Measurements from ENCODE around the gene DVL1.
"Not testable (repeated sequence)": the region's sequence is repeated elsewhere in the genome, so short reads cannot be mapped to it uniquely, and the experiment has no call there.

The DVL1 gene

GRCh38 chr1:1349256-1350012 lies at the start of gene DVL1:
Gene DVL1 (minus strand): TSS chr1:1349418. CDS start chr1:1349065, 353 bp downstream.
- in situ Hi-C loops (cut with HindIII; ENCODE audit: low sequenced_read_pairs): no loop called here

DNA sequence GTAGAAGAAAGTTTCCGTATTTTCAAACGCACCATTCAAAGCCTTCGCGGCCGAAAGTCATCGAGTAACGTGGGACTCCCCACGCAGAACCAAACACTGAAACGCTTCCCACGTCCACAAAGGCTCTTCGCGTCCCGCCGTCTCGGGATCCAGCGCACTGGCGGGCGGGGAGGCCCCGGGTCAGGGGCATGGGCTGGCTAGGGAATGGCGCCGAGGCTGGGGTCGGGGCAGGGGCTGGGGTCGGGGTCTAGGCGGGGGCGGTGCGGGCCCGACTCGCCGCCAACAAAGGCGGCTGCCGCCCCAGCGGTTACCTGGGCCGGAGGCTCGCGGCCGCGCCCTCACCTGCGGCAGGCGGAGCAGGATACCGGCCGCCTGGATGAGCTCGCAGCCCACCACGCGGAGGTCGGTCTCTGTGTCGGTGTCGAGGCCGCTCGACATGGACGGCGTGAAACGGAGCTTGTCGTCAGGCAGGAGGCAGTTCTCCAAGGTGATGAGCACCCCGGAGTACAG lies 49.5 kb upstream of the DVL1 start:
- in situ Hi-C loops (cut with HindIII; ENCODE audit: low sequenced_read_pairs): no loop called here

- in situ Hi-C loops (cut with HindIII; ENCODE audit: low sequenced_read_pairs): no loop called here
These were observed 48.8 kb upstream of the DVL1 start for GRCh38 chr1:1397839-1398523.

DNA sequence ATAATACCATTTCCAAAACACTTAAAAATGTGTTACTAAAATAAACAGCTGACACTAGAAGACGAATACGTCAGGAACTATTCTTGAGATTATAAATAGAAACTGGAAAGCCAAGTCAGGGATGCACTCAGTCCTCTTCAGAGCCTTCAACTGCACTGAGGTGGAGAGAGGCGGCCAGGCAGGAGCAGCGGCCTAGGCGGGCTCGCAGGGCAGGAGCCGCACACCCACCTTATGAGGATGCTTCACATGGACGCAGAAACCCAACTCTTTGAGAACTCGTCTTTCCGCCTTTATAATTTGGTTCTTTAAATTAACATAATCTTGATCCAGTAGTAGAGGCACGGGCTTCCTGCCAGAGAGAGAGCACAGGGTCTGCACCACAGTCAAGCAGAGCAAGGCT lies 45.9 kb upstream of the DVL1 start:
- in situ Hi-C loops (cut with HindIII; ENCODE audit: low sequenced_read_pairs): no loop called here

- in situ Hi-C loops (cut with HindIII; ENCODE audit: low sequenced_read_pairs): no loop called here
These were observed 44.9 kb upstream of the DVL1 start for GRCh38 chr1:1394116-1394515.

- in situ Hi-C loops (cut with HindIII; ENCODE audit: low sequenced_read_pairs): no loop called here
These were observed 44.2 kb upstream of the DVL1 start for GRCh38 chr1:1393428-1393827.

DNA sequence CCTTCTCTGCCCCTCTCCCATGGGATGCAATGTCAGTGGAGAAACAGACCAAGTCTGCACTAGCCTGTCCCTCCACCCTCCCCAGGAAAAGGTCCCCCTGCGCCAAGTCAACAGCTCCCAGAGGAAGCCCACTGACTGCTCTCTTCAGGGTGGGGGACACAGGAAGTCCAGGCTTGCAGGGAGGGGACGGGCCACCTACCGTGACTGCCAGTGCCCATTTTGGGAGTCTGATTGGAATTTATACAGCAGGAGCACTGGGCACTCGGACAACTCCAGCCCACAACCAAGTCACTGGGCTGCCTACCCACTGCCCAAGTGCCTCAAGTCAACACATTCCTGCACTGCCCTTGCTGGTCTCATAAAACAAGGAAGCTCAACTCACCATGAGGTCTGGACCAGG lies 43.8 kb upstream of the DVL1 start:
- in situ Hi-C loops (cut with HindIII; ENCODE audit: low sequenced_read_pairs): no loop called here

- in situ Hi-C loops (cut with HindIII; ENCODE audit: low sequenced_read_pairs): no loop called here
These were observed 42.0 kb upstream of the DVL1 start for GRCh38 chr1:1391225-1391624.

GRCh38 chr1:1390675-1391074 lies 41.5 kb upstream of the DVL1 start:
- in situ Hi-C loops (cut with HindIII; ENCODE audit: low sequenced_read_pairs): no loop called here

- in situ Hi-C loops (cut with HindIII; ENCODE audit: low sequenced_read_pairs): no loop called here
These were observed 38.9 kb upstream of the DVL1 start for GRCh38 chr1:1388078-1388472.

DNA sequence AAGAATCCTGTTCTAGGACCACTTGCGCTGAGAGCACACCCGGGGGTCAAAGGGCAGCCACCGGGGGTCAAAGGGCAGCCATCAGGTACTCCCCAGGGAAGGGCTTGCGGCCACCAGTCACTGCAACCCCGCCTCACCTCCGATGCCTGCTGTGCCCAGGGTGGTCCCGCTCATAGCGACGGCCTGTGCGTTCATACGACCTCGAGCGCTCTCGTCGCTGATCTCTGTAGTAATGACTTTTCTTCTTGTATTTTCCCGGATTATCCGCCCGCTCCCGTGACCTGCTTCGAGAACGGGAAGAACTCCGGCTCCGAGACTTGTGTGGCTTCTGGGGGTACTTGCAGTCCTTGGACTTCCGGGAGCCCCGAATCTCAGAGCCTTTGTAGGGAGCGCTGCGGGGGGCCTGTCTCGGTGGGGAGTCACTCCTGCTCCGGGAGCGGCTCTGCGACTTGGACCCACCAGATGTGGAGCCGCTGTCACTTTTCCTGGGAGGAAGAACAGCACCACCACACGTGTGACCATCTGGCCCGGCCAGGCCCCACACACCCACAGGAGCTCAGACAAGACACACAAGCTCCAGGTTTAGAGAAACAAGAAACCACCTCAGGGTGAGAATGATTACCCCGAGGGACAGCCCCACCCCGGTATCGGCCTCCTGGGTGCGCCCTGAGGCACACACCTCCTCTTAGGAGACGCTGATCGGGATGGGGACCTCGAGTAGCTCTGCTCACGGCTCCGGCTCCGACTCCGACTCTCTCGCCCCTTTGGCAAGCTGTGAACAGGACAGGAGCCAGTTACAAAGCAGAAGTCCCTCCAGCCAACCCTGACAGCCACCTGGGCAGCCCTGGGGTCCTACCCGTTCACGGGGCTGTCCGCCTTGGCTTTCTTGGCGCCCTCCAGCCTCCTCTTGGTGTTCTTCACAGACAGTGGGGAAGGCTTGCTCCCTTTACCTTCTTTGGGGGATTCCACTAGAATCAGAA lies 38.2 kb upstream of the DVL1 start:
- in situ Hi-C loops (cut with HindIII; ENCODE audit: low sequenced_read_pairs): no loop called here

- in situ Hi-C loops (cut with HindIII; ENCODE audit: low sequenced_read_pairs): no loop called here
These were observed 36.7 kb upstream of the DVL1 start for GRCh38 chr1:1385931-1386330.

- in situ Hi-C loops (cut with HindIII; ENCODE audit: low sequenced_read_pairs): not testable (repeated sequence)
These were observed 36.1 kb upstream of the DVL1 start for GRCh38 chr1:1385339-1385738.

- in situ Hi-C loops (cut with HindIII; ENCODE audit: low sequenced_read_pairs): no loop called here
These were observed 32.1 kb upstream of the DVL1 start for GRCh38 chr1:1381294-1381693.

DNA sequence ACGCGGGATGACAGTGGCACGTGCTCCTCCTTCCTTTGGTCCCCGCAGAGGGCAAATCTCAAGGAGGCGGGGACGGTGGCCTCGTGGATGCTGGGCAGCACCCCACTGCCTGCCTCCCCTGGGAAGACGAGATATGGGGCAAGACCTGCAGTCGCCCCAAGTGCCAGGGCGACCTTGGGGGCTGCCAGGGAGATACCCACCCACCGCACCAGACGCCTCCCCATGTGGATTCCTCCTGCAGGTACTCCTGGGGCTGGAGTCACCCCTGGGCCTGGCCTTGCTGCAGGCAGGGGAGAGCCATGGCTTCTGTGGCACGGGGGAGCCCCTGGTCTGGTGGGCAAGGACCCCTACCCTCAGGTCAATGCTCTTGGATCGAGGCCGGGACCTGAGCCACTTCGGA lies 31.6 kb upstream of the DVL1 start:
- in situ Hi-C loops (cut with HindIII; ENCODE audit: low sequenced_read_pairs): no loop called here

- in situ Hi-C loops (cut with HindIII; ENCODE audit: low sequenced_read_pairs): loop anchor here (10.0 kb wide), 4 partner anchors 103 to 177 kb away; partner anchors contain the start of gene UBE2J2
These were observed 28.5 kb upstream of the DVL1 start for GRCh38 chr1:1377540-1378205.

- in situ Hi-C loops (cut with HindIII; ENCODE audit: low sequenced_read_pairs): loop anchor here (10.0 kb wide), 4 partner anchors 102 to 178 kb away; partner anchors contain the start of gene UBE2J2
These were observed 27.5 kb upstream of the DVL1 start for GRCh38 chr1:1376551-1377226.

DNA sequence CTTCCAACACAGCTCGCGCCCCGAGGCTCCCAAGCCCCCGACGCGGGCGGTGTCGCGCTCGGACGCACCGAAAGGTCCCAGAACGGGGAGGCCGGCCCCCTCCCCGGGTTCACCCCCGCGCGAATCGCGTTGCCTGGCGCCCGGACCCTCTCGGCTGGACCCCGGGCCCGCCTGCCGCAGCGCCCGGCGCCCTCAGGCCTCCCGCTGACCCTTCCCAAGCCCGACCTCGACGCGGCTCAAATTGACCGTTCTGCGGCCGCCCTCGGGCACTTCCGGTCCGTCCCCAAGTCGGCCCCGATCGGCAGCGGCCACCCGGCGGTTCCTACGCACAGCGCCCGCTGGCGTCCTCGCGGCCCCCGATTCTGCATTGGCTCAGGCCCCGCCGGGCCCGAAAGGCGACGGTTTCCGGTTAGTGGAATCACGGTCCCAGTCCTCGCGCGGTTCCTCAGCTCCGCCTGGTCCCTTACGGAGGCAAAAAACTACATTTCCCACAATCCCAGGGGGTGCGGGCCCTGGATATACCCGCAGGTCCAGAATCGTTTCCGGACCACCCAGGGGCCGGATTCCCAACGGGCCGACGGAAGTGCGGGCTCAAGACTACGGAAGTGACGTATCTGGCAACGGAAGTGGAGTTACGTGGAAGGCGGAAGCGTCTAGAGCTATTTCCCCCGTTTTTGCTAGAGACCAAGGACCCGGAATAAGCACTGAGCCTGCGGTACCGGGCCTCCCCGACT lies 25.9 kb upstream of the DVL1 start, which contains the start of gene AURKAIP1:
Gene AURKAIP1, minus strand, starts transcription at position 279 of the 734 bp plus-strand sequence. CDS start 451 bp downstream, outside the sequence.
- in situ Hi-C loops (cut with HindIII; ENCODE audit: low sequenced_read_pairs): loop anchor here (5.0 to 10.0 kb wide), 6 partner anchors 77 to 263 kb away; partner anchors contain the start of gene UBE2J2

- in situ Hi-C loops (cut with HindIII; ENCODE audit: low sequenced_read_pairs): loop anchor here (5.0 to 10.0 kb wide), 6 partner anchors 78 to 262 kb away; partner anchors contain the start of gene UBE2J2
These were observed 25.3 kb upstream of the DVL1 start for GRCh38 chr1:1374589-1374928.
